Keratinocyte (primary cell): ENCODE results near the gene RELL2. TPM values are rescaled to one million over a fixed set of nuclear protein-coding genes. Genes with fewer than 3 reads are reported as not detected.

ENCODE experiments used
- DNase-seq: peaks from one replicate; pipeline ENCODE4 v3.0.0-alpha.2; 2011; ENCODE audit warnings: low read depth, missing footprints, low spot score
- FAIRE-seq: peaks from 2 replicates; lab custom pipeline; 2011; peaks lifted over from hg19 to GRCh38; lab: Jason Lieb, UNC
- H2AFZ ChIP-seq: 2 replicates; pipeline ENCODE4 v1.6.0; 2012; ENCODE audit warnings: low read length, control low read depth, inconsistent platforms; ENCODE audit not compliant: control insufficient read depth
- H3K27ac ChIP-seq: 2 replicates; pipeline ENCODE4 v1.5.1; 2011; ENCODE audit warnings: low read length; ENCODE audit not compliant: control insufficient read depth, insufficient read depth
- H3K27me3 ChIP-seq: 3 replicates; pipeline ENCODE4 v1.6.0; 2011; ENCODE audit warnings: low read length; ENCODE audit not compliant: control insufficient read depth, insufficient read depth; ENCODE audit errors: extremely low read depth
- H3K36me3 ChIP-seq, 2 experiments: 2 replicates in 1 of 2; 3 replicates in 1 of 2; pipeline ENCODE4 v1.5.1; 2011; ENCODE audit warnings: low read length in 2 of 2, mild to moderate bottlenecking in 1 of 2; ENCODE audit not compliant: control insufficient read depth in 2 of 2, insufficient read depth in 2 of 2; ENCODE audit errors: extremely low read depth in 1 of 2
- H3K4me1 ChIP-seq: 3 replicates; pipeline ENCODE4 v1.5.1; 2011; ENCODE audit warnings: low read length; ENCODE audit not compliant: control insufficient read depth, insufficient read depth; ENCODE audit errors: extremely low read depth
- H3K4me2 ChIP-seq: 3 replicates; pipeline ENCODE4 v1.6.0; 2011; ENCODE audit warnings: low read depth, low read length; ENCODE audit not compliant: control insufficient read depth, insufficient read depth; ENCODE audit errors: extremely low read depth
- H3K4me3 ChIP-seq, 3 experiments: fragments of 200-600 bp in 1 of 3; sonication (generic) in 1 of 3; 2 replicates in 2 of 3; 3 replicates in 1 of 3; pipeline ENCODE4 v1.5.1; 2011 to 2016; ENCODE audit warnings: low read length in 3 of 3, mild to moderate bottlenecking in 3 of 3, control low read depth in 2 of 3, inconsistent platforms in 1 of 3, low read depth in 1 of 3, mixed read lengths in 1 of 3, mixed run types in 1 of 3, moderate library complexity in 1 of 3; ENCODE audit not compliant: control insufficient read depth in 2 of 3, insufficient read depth in 2 of 3; ENCODE audit errors: extremely low read depth in 1 of 3
- H3K79me2 ChIP-seq: 2 replicates; pipeline ENCODE4 v1.6.0; 2012; ENCODE audit warnings: low read length; ENCODE audit not compliant: control insufficient read depth, insufficient read depth
- H3K9ac ChIP-seq: 3 replicates; pipeline ENCODE4 v1.6.0; 2011; ENCODE audit warnings: low read length; ENCODE audit not compliant: control insufficient read depth, insufficient read depth; ENCODE audit errors: extremely low read depth
- H3K9me1 ChIP-seq: 3 replicates; pipeline ENCODE4 v1.6.0; 2011; ENCODE audit warnings: low read length; ENCODE audit not compliant: control insufficient read depth, insufficient read depth; ENCODE audit errors: extremely low read depth
- H3K9me3 ChIP-seq: 2 replicates; pipeline ENCODE4 v1.5.1; 2012; ENCODE audit warnings: low read depth, low read length; ENCODE audit not compliant: control insufficient read depth
- H4K20me1 ChIP-seq: 3 replicates; pipeline ENCODE4 v1.6.0; 2011; ENCODE audit warnings: low read length; ENCODE audit not compliant: control insufficient read depth, insufficient read depth; ENCODE audit errors: extremely low read depth
- EZH2 ChIP-seq: IDR thresholded peaks from one replicate; pipeline ENCODE4 v1.6.1; 2012; ENCODE audit warnings: inconsistent platforms, mild to moderate bottlenecking, low read length, moderate library complexity
- dilution Hi-C: fragments of 300-500 bp; cut with MboI; formaldehyde crosslinking; loops from one replicate; pipeline ENCODE4 v1.7.0; 2020; ENCODE audit warnings: low sequenced_read_pairs; ENCODE audit not compliant: extremely low pct_ligation_motif_present
- polyA plus RNA-seq, 5 experiments: library from polyadenylated mRNA; depleted of rRNA in 3 of 5; stranded (reverse) in 3 of 5; stranded (forward) in 1 of 5; unstranded in 1 of 5; fragments of >200 nt; gene quantifications; 1 replicate in 1 of 5; 2 replicates in 3 of 5; 3 replicates in 1 of 5; pipeline versions ENCODE4 v1.2.1 to v1.2.3, GENCODE V29; 2011 to 2012; ENCODE audit warnings: missing spikeins in 2 of 5, low read depth in 1 of 5, low replicate concordance in 1 of 5
- TF ChIP-seq, protein P1 (sequence below), 3 experiments: IDR thresholded peaks in 1 of 3; conservative IDR thresholded peaks in 1 of 3; optimal IDR thresholded peaks in 1 of 3; 2 replicates in 2 of 3; 3 replicates in 1 of 3; pipeline versions ENCODE3 to v1.5.1; 2011; ENCODE audit warnings: low read length in 3 of 3, mild to moderate bottlenecking in 3 of 3, moderate library complexity in 2 of 3, control low read depth in 1 of 3, inconsistent platforms in 1 of 3; ENCODE audit not compliant: insufficient read depth in 2 of 3; ENCODE audit errors: extremely low read depth in 1 of 3

The RELL2 gene
- polyA plus RNA-seq, 1 donor (not counting 4 experiments of a cell fraction or from before 2014, with no cell fraction given), result 8.9 TPM

DNA sequence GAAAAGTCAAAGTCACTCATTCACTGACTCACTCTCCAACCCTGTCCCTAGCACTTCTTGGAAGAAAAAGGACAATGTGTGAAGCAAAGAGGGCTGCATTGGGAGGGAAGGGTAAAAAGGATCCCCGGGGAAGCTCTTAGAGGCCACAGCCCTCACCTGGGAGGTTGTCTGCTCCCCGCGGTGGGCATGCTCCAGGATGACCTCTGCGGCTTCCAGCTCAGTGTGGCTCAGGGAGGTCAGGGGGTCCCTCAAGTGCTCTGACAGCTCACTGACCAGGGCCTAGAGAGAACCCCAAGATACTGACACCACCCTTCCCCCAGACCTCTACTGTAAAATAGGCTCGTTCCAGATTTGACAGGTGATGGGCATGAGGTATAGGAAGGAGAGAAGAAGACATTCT, 10.4 kb downstream of the RELL2 start:
- no peak for TF ChIP-seq EZH2
- TF ChIP-seq, protein P1, sequence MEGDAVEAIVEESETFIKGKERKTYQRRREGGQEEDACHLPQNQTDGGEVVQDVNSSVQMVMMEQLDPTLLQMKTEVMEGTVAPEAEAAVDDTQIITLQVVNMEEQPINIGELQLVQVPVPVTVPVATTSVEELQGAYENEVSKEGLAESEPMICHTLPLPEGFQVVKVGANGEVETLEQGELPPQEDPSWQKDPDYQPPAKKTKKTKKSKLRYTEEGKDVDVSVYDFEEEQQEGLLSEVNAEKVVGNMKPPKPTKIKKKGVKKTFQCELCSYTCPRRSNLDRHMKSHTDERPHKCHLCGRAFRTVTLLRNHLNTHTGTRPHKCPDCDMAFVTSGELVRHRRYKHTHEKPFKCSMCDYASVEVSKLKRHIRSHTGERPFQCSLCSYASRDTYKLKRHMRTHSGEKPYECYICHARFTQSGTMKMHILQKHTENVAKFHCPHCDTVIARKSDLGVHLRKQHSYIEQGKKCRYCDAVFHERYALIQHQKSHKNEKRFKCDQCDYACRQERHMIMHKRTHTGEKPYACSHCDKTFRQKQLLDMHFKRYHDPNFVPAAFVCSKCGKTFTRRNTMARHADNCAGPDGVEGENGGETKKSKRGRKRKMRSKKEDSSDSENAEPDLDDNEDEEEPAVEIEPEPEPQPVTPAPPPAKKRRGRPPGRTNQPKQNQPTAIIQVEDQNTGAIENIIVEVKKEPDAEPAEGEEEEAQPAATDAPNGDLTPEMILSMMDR (optimal IDR thresholded peaks at IDR 0.05 in 1 of 3, IDR thresholded peaks at IDR 0.05 in 1 of 3, conservative IDR thresholded peaks at IDR 0.05 in 1 of 3; ENCODE audit: extremely low read depth in 1 of 3, insufficient read depth in 2 of 3, low read length in 3 of 3), result no peak
- Histone ChIP-seq H3K27me3 (no peaks in the 10 kb centered on the region), H3K4me3 (no peak overlapping the region), H3K27ac (no peak overlapping the region), H2AFZ (no peak overlapping the region), H3K36me3 (peaks cover 0 to 8% of the 10 kb centered on the region in 2 experiments), H3K79me2 (no peaks in the 10 kb centered on the region), H4K20me1 (no peaks in the 10 kb centered on the region), H3K4me2 (no peak overlapping the region), H3K9me1 (no peaks in the 10 kb centered on the region), H3K9me3 (no peaks in the 10 kb centered on the region), H3K9ac (no peak overlapping the region), H3K4me1 (peaks cover 8% of the 10 kb centered on the region)
- FAIRE-seq, result no peak
- DNase-seq, result no peak
- dilution Hi-C loops, result no loop called here

DNA sequence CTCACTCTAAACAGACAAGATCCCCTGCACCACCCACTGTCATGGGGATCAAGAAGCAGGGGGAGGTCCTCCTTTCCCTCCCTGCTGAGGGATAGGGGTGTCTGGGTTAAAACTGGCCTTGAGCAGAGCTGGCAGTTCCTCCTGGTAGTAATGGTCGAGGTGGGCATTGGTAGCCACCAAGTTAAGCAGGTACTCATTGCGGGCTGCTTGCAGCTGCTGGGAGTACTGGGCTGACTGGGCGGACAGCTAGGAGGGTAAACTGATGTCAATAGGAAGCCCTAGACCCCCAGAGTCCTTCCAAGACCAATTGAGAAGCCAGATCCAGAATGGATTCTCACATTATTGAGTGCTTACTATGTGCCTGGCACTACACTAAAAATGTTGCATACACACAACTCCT, 11.1 kb downstream of the RELL2 start:
- dilution Hi-C loops, result no loop called here

More for the DNA sequence above, 11.1 kb downstream of the RELL2 start:
- Histone ChIP-seq H2AFZ (no peak overlapping the region), H3K27ac (no peak overlapping the region), H3K4me3 (no peak overlapping the region), H4K20me1 (no peaks in the 10 kb centered on the region), H3K9me1 (no peaks in the 10 kb centered on the region), H3K79me2 (no peaks in the 10 kb centered on the region), H3K36me3 (peaks cover 0 to 7% of the 10 kb centered on the region in 2 experiments), H3K9ac (no peak overlapping the region), H3K4me1 (peaks cover 8% of the 10 kb centered on the region), H3K9me3 (no peaks in the 10 kb centered on the region), H3K4me2 (no peak overlapping the region), H3K27me3 (no peaks in the 10 kb centered on the region)
- DNase-seq, result no peak
- TF ChIP-seq EZH2, result no peak
- FAIRE-seq, result no peak
